Esophagus (tissue), 2 donors: Measurements from ENCODE around the gene TGM2. TPM values are rescaled to one million over a fixed set of nuclear protein-coding genes. Genes with fewer than 3 reads are reported as not detected.
A peak's percentile ranks its signal among the peaks of the same experiment; 100 is the strongest.
"Not testable (repeated sequence)": the region's sequence is repeated elsewhere in the genome, so short reads cannot be mapped to it uniquely, and the experiment has no call there.

Experiments used
- H3K27ac ChIP-seq, 2 donors: one replicate each; pipeline ENCODE4 v1.5.1; 2013; ENCODE audit warnings: low read depth in 2 of 2, mild to moderate bottlenecking in 2 of 2, inconsistent platforms in 1 of 2, low read length in 1 of 2, moderate library complexity in 1 of 2
- H3K27me3 ChIP-seq, 2 donors: one replicate each; pipeline ENCODE4 v1.6.1; 2013; ENCODE audit warnings: low read length in 2 of 2, control low read depth in 1 of 2, mild to moderate bottlenecking in 1 of 2; ENCODE audit not compliant: insufficient read depth in 2 of 2, control insufficient read depth in 1 of 2
- H3K36me3 ChIP-seq, 2 donors: one replicate each; pipeline ENCODE4 v1.6.1; 2013; ENCODE audit warnings: low read length in 1 of 2; ENCODE audit not compliant: control insufficient read depth in 2 of 2, insufficient read depth in 2 of 2
- H3K4me1 ChIP-seq, 2 donors: one replicate each; pipeline ENCODE4 v1.6.1; 2013; ENCODE audit warnings: low read length in 1 of 2; ENCODE audit not compliant: control insufficient read depth in 2 of 2, insufficient read depth in 2 of 2
- H3K4me3 ChIP-seq, 2 donors: one replicate each; pipeline ENCODE4 v1.5.1; 2013; ENCODE audit warnings: low read length in 2 of 2, mild to moderate bottlenecking in 2 of 2, low read depth in 1 of 2, moderate library complexity in 1 of 2
- H3K9me3 ChIP-seq, 2 donors: one replicate each; pipeline ENCODE4 v1.6.1; 2013; ENCODE audit warnings: mild to moderate bottlenecking in 2 of 2, low read depth in 1 of 2, low read length in 1 of 2, moderate library complexity in 1 of 2; ENCODE audit not compliant: control insufficient read depth in 2 of 2, insufficient read depth in 1 of 2
- WGBS, 2 donors: extraction: QIAGEN DNeasy Blood & Tissue Kit; methylation state at CpG; one replicate each; pipeline ENCODE4 v1.1.7; 2013; 5-methylcytosine and 5-hydroxymethylcytosine counted together
- polyA plus RNA-seq, 2 donors: library from polyadenylated mRNA; stranded (reverse); fragments of 200-250 nt; gene quantifications; one replicate each; pipeline ENCODE4 v1.2.3, GENCODE V29; 2013
- donor health status: healthy with polysubstance abuse.
- donor health status: Bipolar disorder and iron deficiency.

The TGM2 gene
- polyA plus RNA-seq, 2 donors = 5.1 to 8.6 TPM

- no peak overlapping the region for H3K27ac ChIP-seq
- H3K4me3 ChIP-seq = no peak overlapping the region
- H3K27me3 ChIP-seq = no peaks in the 10 kb centered on the region
- 93 to 98% methylated on average over 8 of the region's 8 CpGs for WGBS, 2 donors
- no peaks in the 10 kb centered on the region for H3K36me3 ChIP-seq
- H3K4me1 ChIP-seq = no peaks in the 10 kb centered on the region
- H3K9me3 ChIP-seq = no peaks in the 10 kb centered on the region
Observed at GRCh38 chr20:38112930-38113294, 52.2 kb downstream of the TGM2 start.

GRCh38 chr20:38112261-38112929, 52.7 kb downstream of the TGM2 start:
- Histone ChIP-seq H3K9me3 (no peaks in the 10 kb centered on the region), H3K27ac (no peak overlapping the region), H3K4me3 (no peak overlapping the region), H3K4me1 (no peaks in the 10 kb centered on the region), H3K27me3 (no peaks in the 10 kb centered on the region), H3K36me3 (no peaks in the 10 kb centered on the region)
- WGBS, 2 donors = 87% methylated on average over 14 of the region's 14 CpGs

- no peaks in the 10 kb centered on the region for H3K27me3 ChIP-seq
- H3K4me1 ChIP-seq = no peaks in the 10 kb centered on the region
- no peaks in the 10 kb centered on the region for H3K9me3 ChIP-seq
- WGBS, 2 donors = 91 to 92% methylated on average over 8 of the region's 8 CpGs
- H3K36me3 ChIP-seq = no peaks in the 10 kb centered on the region
- no peak overlapping the region for H3K4me3 ChIP-seq
- H3K27ac ChIP-seq = no peak overlapping the region
Observed at GRCh38 chr20:38111366-38112232, 53.5 kb downstream of the TGM2 start.

GRCh38 chr20:38110525-38111178, 54.4 kb downstream of the TGM2 start:
- 92 to 95% methylated on average over 8 of the region's 8 CpGs for WGBS, 2 donors
- Histone ChIP-seq H3K27ac (peak overlapping the region in 1 of 2 donors; percentile 37), H3K36me3 (no peaks in the 10 kb centered on the region), H3K4me1 (no peaks in the 10 kb centered on the region), H3K9me3 (no peaks in the 10 kb centered on the region), H3K27me3 (no peaks in the 10 kb centered on the region), H3K4me3 (no peak overlapping the region)

GRCh38 chr20:38109591-38110524, 55.2 kb downstream of the TGM2 start:
- no peaks in the 10 kb centered on the region for H3K4me1 ChIP-seq
- no peaks in the 10 kb centered on the region for H3K36me3 ChIP-seq
- H3K27ac ChIP-seq = peak overlapping the region; percentile 26 to 52
- H3K4me3 ChIP-seq = no peak overlapping the region
- no peaks in the 10 kb centered on the region for H3K9me3 ChIP-seq
- 60 to 70% methylated on average over 8 of the region's 8 CpGs for WGBS, 2 donors
- no peaks in the 10 kb centered on the region for H3K27me3 ChIP-seq

GRCh38 chr20:38108986-38109541, 56.0 kb downstream of the TGM2 start:
- no peaks in the 10 kb centered on the region for H3K4me1 ChIP-seq
- no peaks in the 10 kb centered on the region for H3K27me3 ChIP-seq
- H3K9me3 ChIP-seq = no peaks in the 10 kb centered on the region
- peak overlapping the region; percentile 26 to 52 for H3K27ac ChIP-seq
- no peak overlapping the region for H3K4me3 ChIP-seq
- 74 to 79% methylated on average over 3 of the region's 3 CpGs for WGBS, 2 donors
- H3K36me3 ChIP-seq = no peaks in the 10 kb centered on the region

GRCh38 chr20:38108438-38108985, 56.6 kb downstream of the TGM2 start:
- H3K27ac ChIP-seq = peak overlapping the region; percentile 17 to 51
- no peak overlapping the region for H3K4me3 ChIP-seq
- H3K4me1 ChIP-seq = no peaks in the 10 kb centered on the region
- H3K9me3 ChIP-seq = no peaks in the 10 kb centered on the region
- 68 to 78% methylated on average over 4 of the region's 4 CpGs for WGBS, 2 donors
- no peaks in the 10 kb centered on the region for H3K36me3 ChIP-seq
- H3K27me3 ChIP-seq = no peaks in the 10 kb centered on the region

GRCh38 chr20:38107916-38108315, 57.2 kb downstream of the TGM2 start:
- H3K4me3 ChIP-seq, H3K4me1 ChIP-seq, H3K27ac ChIP-seq, H3K36me3 ChIP-seq, H3K9me3 ChIP-seq, H3K27me3 ChIP-seq: not testable (repeated sequence)
- 82 to 85% methylated on average over 7 of the region's 7 CpGs for WGBS, 2 donors
